IMR-90 (cell line): ENCODE results near the gene SETD2. TPM values are rescaled to one million over a fixed set of nuclear protein-coding genes. Genes with fewer than 3 reads are reported as not detected.

Experiments used
- ATAC-seq: fragments of 200-7000 bp; cut with Tn5 transposase; 2 replicates; pipeline ENCODE4 v1.9.1; 2020; ENCODE audit warnings: low read depth, mild to moderate bottlenecking, moderate library complexity
- BruUV-seq: library from RNA; stranded (reverse); fragments of 400-500 nt; replicated peaks from 2 replicates; lab custom pipeline; 2021; lab: Mats Ljungman, UMichigan
- CTCF ChIA-PET: fragments of 300-600 bp; formaldehyde crosslinking; extraction: SDS; loops from one replicate; lab custom pipeline; 2021; ENCODE audit warnings: antibody characterized with exemption; lab: Yijun Ruan, JAX
- POLR2A ChIA-PET: fragments of 300-600 bp; sonication (Branson Sonifier 250); formaldehyde crosslinking; loops from one replicate; lab custom pipeline; 2022; ENCODE audit warnings: antibody characterized with exemption; ENCODE audit not compliant: unreplicated experiment; lab: Charles Lee
- DNase-seq: peaks from one replicate; pipeline ENCODE4 v3.0.0; 2013
- H2AFZ ChIP-seq: replicated peaks from 2 replicates; pipeline ENCODE3; 2013; ENCODE audit warnings: low read length, mild to moderate bottlenecking; ENCODE audit not compliant: poor library complexity
- H2AK5ac ChIP-seq: 2 replicates; pipeline ENCODE4 v1.6.1; 2013; ENCODE audit warnings: low read depth, low read length, inconsistent platforms
- H2AK9ac ChIP-seq: replicated peaks from 2 replicates; pipeline ENCODE3; 2013; ENCODE audit warnings: mild to moderate bottlenecking, low read depth, low read length, moderate library complexity; ENCODE audit not compliant: poor library complexity
- H2BK120ac ChIP-seq: 2 replicates; pipeline ENCODE4 v1.6.1; 2013; ENCODE audit warnings: low read depth, low read length, inconsistent platforms
- H2BK15ac ChIP-seq: 3 replicates; pipeline ENCODE4 v1.6.1; 2013; ENCODE audit warnings: low read depth, low read length, inconsistent platforms
- H2BK20ac ChIP-seq: 2 replicates; pipeline ENCODE4 v1.6.1; 2013; ENCODE audit warnings: low read depth, mild to moderate bottlenecking, inconsistent platforms, low read length, moderate library complexity
- H2BK5ac ChIP-seq: 2 replicates; pipeline ENCODE4 v1.6.1; 2013; ENCODE audit warnings: mild to moderate bottlenecking, low read depth, low read length, inconsistent platforms; ENCODE audit not compliant: poor library complexity, severe bottlenecking
- H3K14ac ChIP-seq: replicated peaks from 2 replicates; pipeline ENCODE4 v1.6.1; 2013; ENCODE audit warnings: low read depth, low read length, inconsistent platforms
- H3K18ac ChIP-seq: 2 replicates; pipeline ENCODE4 v1.6.1; 2013; ENCODE audit warnings: low read depth, low read length, control low read depth
- H3K23ac ChIP-seq: 2 replicates; pipeline ENCODE4 v1.6.1; 2013; ENCODE audit warnings: low read depth, low read length, inconsistent platforms
- H3K27ac ChIP-seq: 2 replicates; pipeline ENCODE4 v1.5.1; 2013; ENCODE audit warnings: mild to moderate bottlenecking, control low read depth, low read length; ENCODE audit not compliant: insufficient read depth
- H3K27me3 ChIP-seq: 2 replicates; pipeline ENCODE4 v1.6.1; 2013; ENCODE audit warnings: low read length; ENCODE audit not compliant: control insufficient read depth, insufficient read depth
- H3K36me3 ChIP-seq: 2 replicates; pipeline ENCODE4 v1.6.1; 2013; ENCODE audit warnings: low read length, mixed read lengths; ENCODE audit not compliant: control insufficient read depth, insufficient read depth
- H3K4ac ChIP-seq: 2 replicates; pipeline ENCODE4 v1.6.1; 2013; ENCODE audit warnings: low read depth, low read length, inconsistent platforms
- H3K4me1 ChIP-seq: 2 replicates; pipeline ENCODE4 v1.6.1; 2013; ENCODE audit warnings: low read length, mixed read lengths; ENCODE audit not compliant: control insufficient read depth, insufficient read depth
- H3K4me2 ChIP-seq: 2 replicates; pipeline ENCODE4 v1.6.1; 2013; ENCODE audit warnings: low read depth, mild to moderate bottlenecking, control low read depth, low read length, moderate library complexity
- H3K4me3 ChIP-seq: 2 replicates; pipeline ENCODE4 v1.5.1; 2013; ENCODE audit warnings: low read depth, mild to moderate bottlenecking, control low read depth, low read length, moderate library complexity; ENCODE audit not compliant: insufficient read depth
- H3K56ac ChIP-seq: 2 replicates; pipeline ENCODE4 v1.6.1; 2013; ENCODE audit warnings: low read length, inconsistent platforms; ENCODE audit not compliant: insufficient read depth; ENCODE audit errors: extremely low read depth
- H3K79me1 ChIP-seq, 2 experiments: 2 replicates each; pipeline ENCODE4 v1.6.1; 2013; ENCODE audit warnings: low read length in 2 of 2, inconsistent platforms in 1 of 2, low read depth in 1 of 2
- H3K9ac ChIP-seq: 2 replicates; pipeline ENCODE4 v1.6.1; 2013; ENCODE audit warnings: low read depth, low read length, control low read depth
- H3K9me1 ChIP-seq: 2 replicates; pipeline ENCODE4 v1.6.1; 2013; ENCODE audit warnings: low read length, inconsistent platforms; ENCODE audit not compliant: insufficient read depth
- H3K9me3 ChIP-seq: 2 replicates; pipeline ENCODE4 v1.6.1; 2013; ENCODE audit warnings: low read length; ENCODE audit not compliant: control insufficient read depth, insufficient read depth
- H4K20me1 ChIP-seq: 2 replicates; pipeline ENCODE4 v1.6.1; 2013; ENCODE audit warnings: low read length, inconsistent platforms; ENCODE audit not compliant: insufficient read depth
- H4K5ac ChIP-seq: 2 replicates; pipeline ENCODE4 v1.6.1; 2013; ENCODE audit warnings: mild to moderate bottlenecking, low read depth, low read length, control low read depth
- H4K8ac ChIP-seq, 2 experiments: 2 replicates each; pipeline ENCODE4 v1.6.1; 2013; ENCODE audit warnings: low read depth in 2 of 2, low read length in 2 of 2, control low read depth in 1 of 2, inconsistent platforms in 1 of 2
- H4K91ac ChIP-seq: 2 replicates; pipeline ENCODE4 v1.6.1; 2013; ENCODE audit warnings: low read depth, low read length, inconsistent platforms; ENCODE audit not compliant: insufficient read depth
- BHLHE40 ChIP-seq: fragments of 150-350 bp; IDR thresholded peaks from 2 replicates; pipeline ENCODE4 v1.6.1; 2016; ENCODE audit warnings: mild to moderate bottlenecking, low read depth, low read length
- CEBPB ChIP-seq: IDR thresholded peaks from 2 replicates; pipeline ENCODE4 v1.6.1; 2012; ENCODE audit warnings: low read depth, low read length, improper control_type of control experiment
- CHD1 ChIP-seq: IDR thresholded peaks from 2 replicates; pipeline ENCODE4 v1.6.1; 2012; ENCODE audit warnings: low read depth, low read length, improper control_type of control experiment
- CTCF ChIP-seq: conservative IDR thresholded peaks from 2 replicates; pipeline ENCODE4 v1.5.1; 2012; ENCODE audit warnings: mild to moderate bottlenecking, low read depth, low read length, improper control_type of control experiment
- ELK1 ChIP-seq: fragments of 150-350 bp; IDR thresholded peaks from 2 replicates; pipeline ENCODE4 v1.6.1; 2016; ENCODE audit warnings: low read depth, mild to moderate bottlenecking, low read length, moderate library complexity, borderline replicate concordance
- FOS ChIP-seq: fragments of 150-350 bp; IDR thresholded peaks from 2 replicates; pipeline ENCODE4 v1.6.1; 2016; ENCODE audit warnings: low read depth, low read length
- MAFK ChIP-seq: IDR thresholded peaks from 2 replicates; pipeline ENCODE4 v1.6.1; 2012; ENCODE audit warnings: low read depth, low read length, improper control_type of control experiment
- MAZ ChIP-seq: IDR thresholded peaks from 2 replicates; pipeline ENCODE4 v1.6.1; 2012; ENCODE audit warnings: low read depth, mild to moderate bottlenecking, low read length, improper control_type of control experiment, moderate library complexity, borderline replicate concordance
- MXI1 ChIP-seq: IDR thresholded peaks from 2 replicates; pipeline ENCODE4 v1.6.1; 2012; ENCODE audit warnings: low read depth, mild to moderate bottlenecking, low read length, moderate library complexity, borderline replicate concordance
- NFE2L2 ChIP-seq: fragments of 150-350 bp; IDR thresholded peaks from 2 replicates; pipeline ENCODE4 v1.6.1; 2016; ENCODE audit warnings: low read depth, mild to moderate bottlenecking, low read length
- POLR2A ChIP-seq: IDR thresholded peaks from 2 replicates; pipeline ENCODE4 v1.6.1; 2012; ENCODE audit warnings: mild to moderate bottlenecking, low read depth, low read length
- RAD21 ChIP-seq: IDR thresholded peaks from 2 replicates; pipeline ENCODE4 v1.6.1; 2012; ENCODE audit warnings: low read length, improper control_type of control experiment
- RCOR1 ChIP-seq: IDR thresholded peaks from 2 replicates; pipeline ENCODE4 v1.6.1; 2012; ENCODE audit warnings: mild to moderate bottlenecking, low read length, improper control_type of control experiment; ENCODE audit not compliant: insufficient replicate concordance
- RFX5 ChIP-seq: IDR thresholded peaks from 2 replicates; pipeline ENCODE4 v1.8.0; 2012; ENCODE audit warnings: low read depth, mild to moderate bottlenecking, low read length, moderate library complexity
- SMC3 ChIP-seq: fragments of 150-350 bp; IDR thresholded peaks from 2 replicates; pipeline ENCODE4 v1.6.1; 2016; ENCODE audit warnings: low read depth, mild to moderate bottlenecking, antibody characterized with exemption, low read length, moderate library complexity
- USF2 ChIP-seq: fragments of 150-350 bp; IDR thresholded peaks from 2 replicates; pipeline ENCODE4 v1.6.1; 2017; ENCODE audit warnings: mild to moderate bottlenecking, antibody characterized with exemption, low read length, low read depth
- WGBS, 2 experiments: methylation state at CpG; one replicate each; pipeline versions ENCODE4 v1.1.5 to v1.1.7; 2013; ENCODE audit warnings: missing lambda C conversion rate in 2 of 2; ENCODE audit not compliant: insufficient read length in 1 of 2; ENCODE audit errors: extremely low coverage in 2 of 2; 5-methylcytosine and 5-hydroxymethylcytosine counted together
- dilution Hi-C: fragments of 300-500 bp; cut with HindIII; formaldehyde crosslinking; loops from one replicate; pipeline ENCODE4 v1.14.3; 2018; ENCODE audit warnings: low sequenced_read_pairs; ENCODE audit not compliant: unreplicated experiment
- in situ Hi-C: fragments of 300-500 bp; cut with MboI; formaldehyde crosslinking; loops from 3 replicates; pipeline ENCODE4 v1.14.3; 2019; ENCODE audit warnings: low sequenced_read_pairs, inconsistent platforms, mixed read lengths
- intact Hi-C: fragments of 100-400 bp; cut with micrococcal nuclease; formaldehyde crosslinking; loops from 2 replicates; pipeline ENCODE4 v1.10.0; 2022
- polyA plus RNA-seq, 3 experiments: library from polyadenylated mRNA; depleted of rRNA; stranded (reverse); fragments of >200 nt; gene quantifications; 2 replicates each; pipeline ENCODE4 v1.2.3, GENCODE V29; 2012; ENCODE audit warnings: low replicate concordance in 1 of 3
- total RNA-seq: library from RNA; depleted of rRNA; stranded (reverse); fragments of >200 nt; gene quantifications from 2 replicates; pipeline ENCODE4 v1.2.3, GENCODE V29; 2012

Gene SETD2
- total and polyA plus RNA-seq, 2 of the 4 experiments (the other 2 are of a cell fraction): 18.3 to 20.1 TPM

GRCh38 chr3:47028667-47029066 is 135.2 kb downstream of the SETD2 start:
- Histone ChIP-seq H3K36me3 (peaks cover 9% of the 10 kb centered on the region), H2AK5ac (no peak overlapping the region), H3K4me1 (no peaks in the 10 kb centered on the region), H3K4me3 (no peak overlapping the region), H2BK15ac (no peak overlapping the region), H3K27me3 (no peaks in the 10 kb centered on the region), H3K56ac (no peak overlapping the region), H3K9ac (no peak overlapping the region), H2AK9ac (no peak overlapping the region), H2BK20ac (no peak overlapping the region), H3K79me1 (peaks cover 19 to 51% of the 10 kb centered on the region in 2 experiments), H3K9me3 (no peaks in the 10 kb centered on the region), H3K23ac (no peak overlapping the region), H3K14ac (no peak overlapping the region), H2BK5ac (no peak overlapping the region), H3K4me2 (no peak overlapping the region), H3K27ac (no peak overlapping the region), H2AFZ (no peak overlapping the region), H4K20me1 (peaks cover 26% of the 10 kb centered on the region), H4K91ac (no peak overlapping the region), H3K18ac (no peak overlapping the region), H2BK120ac (no peak overlapping the region), H4K5ac (no peak overlapping the region), H3K4ac (no peak overlapping the region), H4K8ac (no peak overlapping the region), H3K9me1 (peaks cover 3% of the 10 kb centered on the region; the same call in 1 of the 2 replicates)
- no peak for DNase-seq
- no peak for ATAC-seq
- intact Hi-C loops: loop anchor here (5.0 kb wide), 1 partner anchor 134 kb away; the partner anchor contains the start of gene SETD2
- TF ChIP-seq RCOR1 (no peak), ELK1 (no peak), USF2 (no peak), CEBPB (no peak), MAFK (no peak), POLR2A (no peak), BHLHE40 (no peak), MAZ (no peak), MXI1 (no peak), RFX5 (no peak), CTCF (no peak), FOS (no peak), NFE2L2 (no peak), SMC3 (no peak), CHD1 (no peak), RAD21 (no peak)
- in situ Hi-C loops: no loop called here
- ChIA-PET CTCF (no interaction called here), POLR2A (no interaction called here)
- WGBS, 2 experiments: no CpG with 5 or more reads among the region's 1 CpG
- dilution Hi-C loops: no loop called here
- BruUV-seq: no TSS peak
